Panc1 (cell line): ENCODE data around the gene NUBP1. TPM values are rescaled to one million over a fixed set of nuclear protein-coding genes. Genes with fewer than 3 reads are reported as not detected.

Source experiments
- ATAC-seq: fragments of 200-7000 bp; cut with Tn5 transposase; 2 replicates; pipeline ENCODE4 v1.9.1; 2020; ENCODE audit warnings: mild to moderate bottlenecking, moderate library complexity
- BruUV-seq: library from RNA; stranded (reverse); fragments of 400-500 nt; replicated peaks from 2 replicates; lab custom pipeline; 2021; lab: Mats Ljungman, UMichigan
- CTCF ChIA-PET: fragments of 300-600 bp; sonication (Branson Sonifier 250); formaldehyde crosslinking; loops from one replicate; lab custom pipeline; 2022; ENCODE audit warnings: antibody characterized with exemption; lab: Charles Lee
- POLR2A ChIA-PET: fragments of 300-600 bp; sonication (Branson Sonifier 250); formaldehyde crosslinking; loops from one replicate; lab custom pipeline; 2022; ENCODE audit warnings: antibody characterized with exemption; lab: Charles Lee
- DNase-seq: peaks from one replicate; pipeline ENCODE4 v3.0.0-alpha.2; 2010; ENCODE audit warnings: low read depth, low spot score
- H3K27ac ChIP-seq: 2 replicates; pipeline ENCODE4 v1.5.1; 2011; ENCODE audit warnings: mild to moderate bottlenecking, low read length, inconsistent platforms
- H3K27me3 ChIP-seq: fragments of 200-500 bp; sonication (Bioruptor generic); 2 replicates; pipeline ENCODE4 v1.6.0; 2014; ENCODE audit warnings: low read length, inconsistent platforms; ENCODE audit not compliant: control insufficient read depth, insufficient read depth
- H3K36me3 ChIP-seq: fragments of 200-500 bp; sonication (Bioruptor generic); 2 replicates; pipeline ENCODE4 v1.5.1; 2014; ENCODE audit warnings: inconsistent platforms, mild to moderate bottlenecking, low read length, moderate library complexity; ENCODE audit not compliant: control insufficient read depth, insufficient read depth
- H3K4me1 ChIP-seq: 2 replicates; pipeline ENCODE4 v1.5.1; 2011; ENCODE audit warnings: inconsistent platforms, mild to moderate bottlenecking, low read length, moderate library complexity; ENCODE audit not compliant: control insufficient read depth, insufficient read depth
- H3K4me3 ChIP-seq, 2 experiments: 2 replicates each; pipeline ENCODE4 v1.5.1; 2011 to 2012; ENCODE audit warnings: low read depth in 2 of 2, low read length in 2 of 2, mild to moderate bottlenecking in 2 of 2, inconsistent platforms in 1 of 2, moderate library complexity in 1 of 2
- H3K9me3 ChIP-seq: fragments of 200-500 bp; sonication (Bioruptor generic); 2 replicates; pipeline ENCODE4 v1.5.1; 2014; ENCODE audit warnings: low read depth, mild to moderate bottlenecking, inconsistent platforms, low read length, moderate library complexity; ENCODE audit not compliant: control insufficient read depth, insufficient read depth
- CTCF ChIP-seq: fragments of 450-650 bp; IDR thresholded peaks from 2 replicates; pipeline ENCODE4 v1.5.1; 2017; ENCODE audit warnings: mild to moderate bottlenecking
- POLR2AphosphoS5 ChIP-seq: IDR thresholded peaks from 2 replicates; pipeline ENCODE4 v1.6.1; 2012; ENCODE audit warnings: mild to moderate bottlenecking, low read depth, low read length, moderate library complexity
- REST ChIP-seq, 2 experiments: IDR thresholded peaks; 2 replicates each; pipeline ENCODE4 v1.6.1; 2011 to 2012; ENCODE audit warnings: low read depth in 2 of 2, control low read depth in 1 of 2, low read length in 1 of 2, mild to moderate bottlenecking in 1 of 2, moderate library complexity in 1 of 2; ENCODE audit not compliant: insufficient read depth in 1 of 2
- SIN3A ChIP-seq: IDR thresholded peaks from 2 replicates; pipeline ENCODE4 v1.6.1; 2012; ENCODE audit warnings: low read depth, mild to moderate bottlenecking, low read length, moderate library complexity, borderline replicate concordance; ENCODE audit not compliant: insufficient read depth
- TCF7L2 ChIP-seq: IDR thresholded peaks from 2 replicates; pipeline ENCODE4 v1.6.1; 2011; ENCODE audit warnings: mild to moderate bottlenecking, low read depth, low read length, inconsistent platforms
- in situ Hi-C: cut with HindIII; loops from 2 replicates; pipeline ENCODE4 v1.10.0; 2016; ENCODE audit warnings: low sequenced_read_pairs, low pct_unique_long_range_greater_than_20kb
- intact Hi-C: fragments of 100-400 bp; cut with micrococcal nuclease; formaldehyde crosslinking; loops from one replicate; pipeline ENCODE4 v1.10.0; 2022; ENCODE audit not compliant: unreplicated experiment
- total RNA-seq: library from RNA; stranded (reverse); gene quantifications from one replicate; pipeline ENCODE4 v1.2.1, GENCODE V29; 2021; ENCODE audit not compliant: unreplicated experiment

NUBP1 gene
- total RNA-seq, 1 experiment from 2014 or later: 27.5 TPM

GRCh38 chr16:10769381-10769780 is 25.7 kb downstream of the NUBP1 start:
- in situ Hi-C loops: no loop called here
- CTCF ChIA-PET: no interaction called here
- no TSS peak for BruUV-seq

GRCh38 chr16:10770907-10771306 is 27.3 kb downstream of the NUBP1 start:
- Histone ChIP-seq H3K36me3 (no peaks in the 10 kb centered on the region), H3K4me1 (no peaks in the 10 kb centered on the region), H3K27ac (no peak overlapping the region), H3K9me3 (no peaks in the 10 kb centered on the region), H3K4me3 (no peak overlapping the region), H3K27me3 (no peaks in the 10 kb centered on the region)
- ChIA-PET POLR2A (interaction anchor here (0.7 kb wide), 1 partner anchor 196 kb away, joined by 4 read pairs; no protein-coding TSS in a partner anchor), CTCF (no interaction called here)
- in situ Hi-C loops: no loop called here
- intact Hi-C loops: no loop called here
- ATAC-seq: no peak
- DNase-seq: no peak
- no TSS peak for BruUV-seq
- TF ChIP-seq REST (IDR thresholded peaks at IDR 0.05; ENCODE audit: insufficient read depth in 1 of 2, low read depth in 2 of 2, low read length in 1 of 2) (no peak), TCF7L2 (no peak), POLR2AphosphoS5 (no peak), SIN3A (no peak), CTCF (no peak)

More at GRCh38 chr16:10769381-10769780, 25.7 kb downstream of the NUBP1 start:
- no peaks in the 10 kb centered on the region for H3K9me3 ChIP-seq
- no peak overlapping the region for H3K4me3 ChIP-seq
- DNase-seq (no peak), ATAC-seq (no peak)
- POLR2A ChIA-PET: no interaction called here
- H3K36me3 ChIP-seq: no peaks in the 10 kb centered on the region
- intact Hi-C loops: no loop called here
- no peaks in the 10 kb centered on the region for H3K4me1 ChIP-seq
- H3K27me3 ChIP-seq: no peaks in the 10 kb centered on the region
- TF ChIP-seq TCF7L2 (no peak), REST (IDR thresholded peaks at IDR 0.05; ENCODE audit: insufficient read depth in 1 of 2, low read depth in 2 of 2, low read length in 1 of 2) (no peak), CTCF (no peak), SIN3A (no peak), POLR2AphosphoS5 (no peak)
- no peak overlapping the region for H3K27ac ChIP-seq
